Activated naive CD4-positive, alpha-beta T cell treated with Interleukin-2 at 50 U/mL for 16 hours (primary cell): ENCODE measurements around the gene ASB4.
A peak's percentile ranks its signal among the peaks of the same experiment; 100 is the strongest.
"Not testable (repeated sequence)": the region's sequence is repeated elsewhere in the genome, so short reads cannot be mapped to it uniquely, and the experiment has no call there.

Experiments
- DNase-seq: peaks from one replicate; pipeline ENCODE4 v3.0.0-alpha.2; 2020

Gene ASB4

GRCh38 chr7:95485391-95486123 is at the start of gene ASB4:
Gene ASB4 (plus strand): TSS chr7:95485943. CDS start chr7:95485972, 29 bp downstream.
- no peak for DNase-seq

GRCh38 chr7:95436407-95436806 is 49.3 kb upstream of the ASB4 start:
- DNase-seq = no peak

- DNase-seq = no peak
Measured at GRCh38 chr7:95440394-95441038, 45.2 kb upstream of the ASB4 start.

- no peak for DNase-seq
Measured at GRCh38 chr7:95441042-95441823, 44.5 kb upstream of the ASB4 start.

- no peak for DNase-seq
Measured at GRCh38 chr7:95444796-95445195, 40.9 kb upstream of the ASB4 start.

- no peak for DNase-seq
Measured at GRCh38 chr7:95446618-95447017, 39.1 kb upstream of the ASB4 start.

GRCh38 chr7:95454438-95455045 is 31.2 kb upstream of the ASB4 start:
- DNase-seq = no peak

- DNase-seq = no peak
Measured at GRCh38 chr7:95457947-95458346, 27.8 kb upstream of the ASB4 start.

- not testable (repeated sequence) for DNase-seq
Measured at GRCh38 chr7:95460653-95461052, 25.1 kb upstream of the ASB4 start.

GRCh38 chr7:95467912-95468607 is 17.7 kb upstream of the ASB4 start:
- DNase-seq = no peak

GRCh38 chr7:95469187-95469586 is 16.6 kb upstream of the ASB4 start:
- no peak for DNase-seq

- no peak for DNase-seq
Measured at GRCh38 chr7:95469848-95470247, 15.9 kb upstream of the ASB4 start.

GRCh38 chr7:95470452-95470851 is 15.3 kb upstream of the ASB4 start:
- DNase-seq = no peak

- DNase-seq = no peak
Measured at GRCh38 chr7:95471071-95471470, 14.7 kb upstream of the ASB4 start.

GRCh38 chr7:95472581-95473161 is 13.1 kb upstream of the ASB4 start:
- no peak for DNase-seq

- DNase-seq = no peak
Measured at GRCh38 chr7:95473276-95473985, 12.3 kb upstream of the ASB4 start.

- no peak for DNase-seq
Measured at GRCh38 chr7:95476072-95476847, 9.5 kb upstream of the ASB4 start.

- DNase-seq = peak; percentile 43
Measured at GRCh38 chr7:95476904-95477594, 8.7 kb upstream of the ASB4 start.

GRCh38 chr7:95478272-95479037 is 7.3 kb upstream of the ASB4 start:
- no peak for DNase-seq
